ENCODE results near the gene CATSPERE. TPM values are rescaled to one million over a fixed set of nuclear protein-coding genes. Genes with fewer than 3 reads are reported as not detected.
A peak's percentile ranks its signal among the peaks of the same experiment; 100 is the strongest.

The CATSPERE gene
- total RNA-seq, 2 experiments from 2014 or later = 0.23 to 0.93 TPM

GRCh38 chr1:244628789-244629188 is 167.7 kb downstream of the CATSPERE start:
- POLR2A ChIA-PET = no interaction called here
- CTCF ChIA-PET = interaction anchor here (0.6 kb wide), 1 partner anchor 32 kb away, joined by 3 read pairs; no protein-coding TSS in a partner anchor
- Mint-ChIP-seq H3K36me3 (ENCODE audit: low read depth) (no peaks in the 10 kb centered on the region), H3K27me3 (peaks cover 18% of the 10 kb centered on the region), H3K9me3 (no peaks in the 10 kb centered on the region), H3K27ac (no peak overlapping the region), H3K4me1 (peaks cover 4% of the 10 kb centered on the region), H3K4me3 (no peak overlapping the region)
- no peak for DNase-seq

- no peak for DNase-seq
- no peaks in the 10 kb centered on the region for H3K9me3 Mint-ChIP-seq
- H3K36me3 Mint-ChIP-seq (ENCODE audit: low read depth) = no peaks in the 10 kb centered on the region
- no peak overlapping the region for H3K4me3 Mint-ChIP-seq
- no peaks in the 10 kb centered on the region for H3K4me1 Mint-ChIP-seq
- H3K27me3 Mint-ChIP-seq = peaks cover 13% of the 10 kb centered on the region
- POLR2A ChIA-PET = no interaction called here
- no peak overlapping the region for H3K27ac Mint-ChIP-seq
- CTCF ChIA-PET = interaction anchor here (0.6 kb wide), 1 partner anchor 300 kb away, joined by 4 read pairs; no protein-coding TSS in a partner anchor
These were observed 172.1 kb downstream of the CATSPERE start for GRCh38 chr1:244633140-244633539.

- ChIA-PET CTCF (interaction anchor here (0.7 kb wide), 1 partner anchor 408 kb away, joined by 3 read pairs; no protein-coding TSS in a partner anchor), POLR2A (interaction anchor here (1.3 kb wide), 1 partner anchor 17 kb away, joined by 3 read pairs; no protein-coding TSS in a partner anchor)
- Mint-ChIP-seq H3K4me3 (no peak overlapping the region), H3K27ac (no peak overlapping the region), H3K27me3 (peaks cover 13% of the 10 kb centered on the region), H3K4me1 (peaks cover under 1% of the 10 kb centered on the region), H3K36me3 (ENCODE audit: low read depth) (no peaks in the 10 kb centered on the region), H3K9me3 (no peaks in the 10 kb centered on the region)
- no peak for DNase-seq
These were observed 173.5 kb downstream of the CATSPERE start for GRCh38 chr1:244634546-244634945.

- ChIA-PET CTCF (no interaction called here), POLR2A (no interaction called here)
- no peaks in the 10 kb centered on the region for H3K36me3 Mint-ChIP-seq (ENCODE audit: low read depth)
- H3K27me3 Mint-ChIP-seq = peaks cover 15% of the 10 kb centered on the region
- no peak for DNase-seq
- peaks cover 6% of the 10 kb centered on the region for H3K4me1 Mint-ChIP-seq
- H3K27ac Mint-ChIP-seq = no peak overlapping the region
- no peak overlapping the region for H3K4me3 Mint-ChIP-seq
- H3K9me3 Mint-ChIP-seq = no peaks in the 10 kb centered on the region
These were observed 175.6 kb downstream of the CATSPERE start for GRCh38 chr1:244636488-244637259.

- H3K4me1 Mint-ChIP-seq = peaks cover 6% of the 10 kb centered on the region
- CTCF ChIA-PET = no interaction called here
These were observed 178.5 kb downstream of the CATSPERE start for GRCh38 chr1:244639561-244639960.

GRCh38 chr1:244640917-244641316 is 179.8 kb downstream of the CATSPERE start:
- POLR2A ChIA-PET = no interaction called here
- no peaks in the 10 kb centered on the region for H3K36me3 Mint-ChIP-seq (ENCODE audit: low read depth)
- H3K27ac Mint-ChIP-seq = no peak overlapping the region
- no peaks in the 10 kb centered on the region for H3K9me3 Mint-ChIP-seq
- no peak for DNase-seq
- no peak overlapping the region for H3K4me3 Mint-ChIP-seq
- peaks cover 6% of the 10 kb centered on the region for H3K4me1 Mint-ChIP-seq
- CTCF ChIA-PET = interaction anchor here (1.0 kb wide), 1 partner anchor 156 kb away, joined by 3 read pairs; no protein-coding TSS in a partner anchor
- peaks cover 23% of the 10 kb centered on the region for H3K27me3 Mint-ChIP-seq

More at GRCh38 chr1:244639561-244639960, 178.5 kb downstream of the CATSPERE start:
- Mint-ChIP-seq H3K36me3 (ENCODE audit: low read depth) (no peaks in the 10 kb centered on the region), H3K4me3 (no peak overlapping the region), H3K9me3 (no peaks in the 10 kb centered on the region), H3K27me3 (peaks cover 21% of the 10 kb centered on the region), H3K27ac (no peak overlapping the region)
- POLR2A ChIA-PET = no interaction called here
- no peak for DNase-seq

GRCh38 chr1:244642526-244642925 is 181.5 kb downstream of the CATSPERE start:
- Mint-ChIP-seq H3K27me3 (peaks cover 25% of the 10 kb centered on the region), H3K36me3 (ENCODE audit: low read depth) (no peaks in the 10 kb centered on the region), H3K9me3 (no peaks in the 10 kb centered on the region), H3K27ac (no peak overlapping the region), H3K4me3 (no peak overlapping the region), H3K4me1 (peaks cover 6% of the 10 kb centered on the region)
- ChIA-PET CTCF (no interaction called here), POLR2A (no interaction called here)
- no peak for DNase-seq

- CTCF ChIA-PET = no interaction called here
- DNase-seq = no peak
- Mint-ChIP-seq H3K9me3 (no peaks in the 10 kb centered on the region), H3K27me3 (peaks cover 25% of the 10 kb centered on the region), H3K36me3 (ENCODE audit: low read depth) (no peaks in the 10 kb centered on the region), H3K27ac (no peak overlapping the region), H3K4me1 (peaks cover 6% of the 10 kb centered on the region), H3K4me3 (no peak overlapping the region)
- POLR2A ChIA-PET = no interaction called here
These were observed 181.9 kb downstream of the CATSPERE start for GRCh38 chr1:244642988-244643387.

- Mint-ChIP-seq H3K9me3 (no peaks in the 10 kb centered on the region), H3K4me1 (peaks cover 2% of the 10 kb centered on the region), H3K36me3 (ENCODE audit: low read depth) (no peaks in the 10 kb centered on the region), H3K27ac (no peak overlapping the region), H3K4me3 (no peak overlapping the region), H3K27me3 (peaks cover 23% of the 10 kb centered on the region)
- DNase-seq = no peak
- ChIA-PET CTCF (no interaction called here), POLR2A (no interaction called here)
These were observed 184.3 kb downstream of the CATSPERE start for GRCh38 chr1:244645414-244645813.

- H3K4me3 Mint-ChIP-seq = no peak overlapping the region
- H3K27me3 Mint-ChIP-seq = peaks cover 24% of the 10 kb centered on the region
- no peaks in the 10 kb centered on the region for H3K36me3 Mint-ChIP-seq (ENCODE audit: low read depth)
- DNase-seq = no peak
- ChIA-PET CTCF (no interaction called here), POLR2A (no interaction called here)
- no peak overlapping the region for H3K27ac Mint-ChIP-seq
- H3K4me1 Mint-ChIP-seq = no peaks in the 10 kb centered on the region
- no peaks in the 10 kb centered on the region for H3K9me3 Mint-ChIP-seq
These were observed 184.8 kb downstream of the CATSPERE start for GRCh38 chr1:244645890-244646289.

- no peaks in the 10 kb centered on the region for H3K36me3 Mint-ChIP-seq (ENCODE audit: low read depth)
- no peak overlapping the region for H3K27ac Mint-ChIP-seq
- peaks cover 13% of the 10 kb centered on the region for H3K27me3 Mint-ChIP-seq
- peaks cover 10% of the 10 kb centered on the region for H3K4me1 Mint-ChIP-seq
- ChIA-PET POLR2A (no interaction called here), CTCF (interaction anchor here (0.6 kb wide), 1 partner anchor 221 kb away, joined by 3 read pairs; no protein-coding TSS in a partner anchor)
- no peak overlapping the region for H3K4me3 Mint-ChIP-seq
- no peaks in the 10 kb centered on the region for H3K9me3 Mint-ChIP-seq
- DNase-seq = no peak
These were observed 186.7 kb downstream of the CATSPERE start for GRCh38 chr1:244647819-244648218.

- DNase-seq = no peak
- Mint-ChIP-seq H3K36me3 (ENCODE audit: low read depth) (peaks cover 9% of the 10 kb centered on the region), H3K27ac (peak overlapping the region; percentile 79), H3K27me3 (peaks cover 4% of the 10 kb centered on the region), H3K4me3 (peak overlapping the region; percentile 76), H3K9me3 (no peaks in the 10 kb centered on the region), H3K4me1 (peaks cover 15% of the 10 kb centered on the region)
- ChIA-PET POLR2A (interaction anchor here (0.7 to 2.8 kb wide), 9 partner anchors 18 to 320 kb away, joined by 3 to 18 read pairs (median 3); partner anchors contain the start of genes ADSS2 and HNRNPU), CTCF (interaction anchor here (0.6 to 1.6 kb wide), 3 partner anchors 43 to 104 kb away, joined by 3 to 6 read pairs (median 3); no protein-coding TSS in a partner anchor)
These were observed 191.0 kb downstream of the CATSPERE start for GRCh38 chr1:244651956-244652622.
